SK-N-SH treated with all-trans-retinoic acid at 6 μM for 48 hours (cell line): Measurements from ENCODE around the gene GPR37L1.

ENCODE experiments used
- ESRRG ChIP-seq: fragments of 250-450 bp; sonication (Bioruptor Pico); IDR thresholded peaks from 2 replicates; pipeline ENCODE4 v1.6.1; 2021; ENCODE audit warnings: mild to moderate bottlenecking
- GLIS3 ChIP-seq: fragments of 250-450 bp; sonication (Bioruptor Pico); IDR thresholded peaks from 2 replicates; pipeline ENCODE4 v1.5.0; 2020; ENCODE audit warnings: mild to moderate bottlenecking, moderate library complexity
- RARB ChIP-seq: fragments of 250-450 bp; sonication (Bioruptor Pico); IDR thresholded peaks from 2 replicates; pipeline ENCODE4 v1.8.0; 2021; ENCODE audit warnings: mild to moderate bottlenecking, moderate library complexity
- SNAI2 ChIP-seq: fragments of 250-450 bp; sonication (Bioruptor Pico); IDR thresholded peaks from 2 replicates; pipeline ENCODE4 v1.5.0; 2020; ENCODE audit warnings: mild to moderate bottlenecking, moderate library complexity
- TOX ChIP-seq: fragments of 250-450 bp; sonication (Bioruptor Pico); IDR thresholded peaks from 2 replicates; pipeline ENCODE4 v1.8.0; 2021; ENCODE audit warnings: mild to moderate bottlenecking, moderate library complexity, borderline replicate concordance
- ZFP3 ChIP-seq: fragments of 250-450 bp; sonication (Bioruptor Pico); IDR thresholded peaks from 2 replicates; pipeline ENCODE4 v1.5.0; 2020; ENCODE audit warnings: mild to moderate bottlenecking, moderate library complexity
- ZNF70 ChIP-seq: fragments of 450-650 bp; formaldehyde crosslinking; IDR thresholded peaks from 2 replicates; pipeline ENCODE4 v1.5.0; 2020; ENCODE audit warnings: mild to moderate bottlenecking, moderate library complexity
- TF ChIP-seq, protein P1 (sequence below): fragments of 250-450 bp; sonication (Bioruptor Pico); IDR thresholded peaks from 2 replicates; pipeline ENCODE4 v1.5.1; 2021; ENCODE audit warnings: mild to moderate bottlenecking, moderate library complexity
- TF ChIP-seq, protein P2 (sequence below): fragments of 250-450 bp; sonication (Bioruptor Pico); IDR thresholded peaks from 2 replicates; pipeline ENCODE4 v1.5.1; 2020; ENCODE audit warnings: low read depth, mild to moderate bottlenecking, moderate library complexity
- TF ChIP-seq, protein P3 (sequence below): fragments of 250-450 bp; sonication (Bioruptor Pico); IDR thresholded peaks from 2 replicates; pipeline ENCODE4 v1.8.0; 2020; ENCODE audit warnings: mild to moderate bottlenecking, moderate library complexity, borderline replicate concordance

DNA sequence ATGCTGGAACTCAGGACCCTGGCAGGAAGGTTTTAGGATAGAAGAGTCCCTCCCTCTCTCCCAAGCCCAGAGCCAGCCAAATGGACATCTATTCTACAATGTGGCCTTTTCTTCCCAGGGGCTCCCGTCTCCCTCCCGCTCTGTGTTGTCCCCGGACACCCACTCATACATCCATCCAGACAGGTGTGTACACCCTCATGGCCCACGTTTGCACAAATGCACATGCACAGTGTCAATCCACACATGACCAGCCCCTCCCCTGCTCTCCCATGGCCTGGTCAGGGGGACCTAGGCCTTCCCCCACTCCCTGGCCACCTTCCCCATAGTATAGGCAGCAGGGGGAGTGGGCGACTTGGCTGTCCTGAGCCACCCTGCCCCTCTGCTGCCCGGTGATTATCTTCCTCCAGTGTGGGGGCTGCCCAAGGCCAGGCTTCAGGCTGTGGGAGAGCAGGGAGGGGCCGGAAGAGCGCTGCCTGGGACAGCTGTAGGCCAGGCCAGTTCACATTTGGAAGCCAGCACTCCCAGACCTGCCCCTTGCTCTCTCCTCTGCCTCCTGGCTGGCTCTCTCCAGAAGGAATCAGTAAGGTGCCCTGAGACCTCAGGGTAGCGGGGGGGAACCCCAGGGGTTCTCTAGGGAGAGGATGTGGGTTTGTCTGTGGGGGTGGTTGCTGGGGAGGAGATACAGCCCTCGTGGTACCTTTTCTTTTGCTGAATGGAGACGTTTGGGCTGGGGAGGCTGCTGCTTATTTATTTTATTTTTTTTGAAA lies 41.7 kb downstream of the GPR37L1 start:
- TF ChIP-seq RARB (CRISPR knock-in tag) (no peak), ZNF70 (CRISPR knock-in tag) (no peak), GLIS3 (CRISPR knock-in tag) (no peak), TOX (no peak), ESRRG (CRISPR knock-in tag) (no peak), ZFP3 (CRISPR knock-in tag) (no peak), SNAI2 (CRISPR knock-in tag) (no peak)
- TF ChIP-seq, protein P1, sequence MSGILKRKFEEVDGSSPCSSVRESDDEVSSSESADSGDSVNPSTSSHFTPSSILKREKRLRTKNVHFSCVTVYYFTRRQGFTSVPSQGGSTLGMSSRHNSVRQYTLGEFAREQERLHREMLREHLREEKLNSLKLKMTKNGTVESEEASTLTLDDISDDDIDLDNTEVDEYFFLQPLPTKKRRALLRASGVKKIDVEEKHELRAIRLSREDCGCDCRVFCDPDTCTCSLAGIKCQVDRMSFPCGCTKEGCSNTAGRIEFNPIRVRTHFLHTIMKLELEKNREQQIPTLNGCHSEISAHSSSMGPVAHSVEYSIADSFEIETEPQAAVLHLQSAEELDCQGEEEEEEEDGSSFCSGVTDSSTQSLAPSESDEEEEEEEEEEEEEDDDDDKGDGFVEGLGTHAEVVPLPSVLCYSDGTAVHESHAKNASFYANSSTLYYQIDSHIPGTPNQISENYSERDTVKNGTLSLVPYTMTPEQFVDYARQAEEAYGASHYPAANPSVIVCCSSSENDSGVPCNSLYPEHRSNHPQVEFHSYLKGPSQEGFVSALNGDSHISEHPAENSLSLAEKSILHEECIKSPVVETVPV (CRISPR knock-in tag), result no peak
- TF ChIP-seq, protein P2, sequence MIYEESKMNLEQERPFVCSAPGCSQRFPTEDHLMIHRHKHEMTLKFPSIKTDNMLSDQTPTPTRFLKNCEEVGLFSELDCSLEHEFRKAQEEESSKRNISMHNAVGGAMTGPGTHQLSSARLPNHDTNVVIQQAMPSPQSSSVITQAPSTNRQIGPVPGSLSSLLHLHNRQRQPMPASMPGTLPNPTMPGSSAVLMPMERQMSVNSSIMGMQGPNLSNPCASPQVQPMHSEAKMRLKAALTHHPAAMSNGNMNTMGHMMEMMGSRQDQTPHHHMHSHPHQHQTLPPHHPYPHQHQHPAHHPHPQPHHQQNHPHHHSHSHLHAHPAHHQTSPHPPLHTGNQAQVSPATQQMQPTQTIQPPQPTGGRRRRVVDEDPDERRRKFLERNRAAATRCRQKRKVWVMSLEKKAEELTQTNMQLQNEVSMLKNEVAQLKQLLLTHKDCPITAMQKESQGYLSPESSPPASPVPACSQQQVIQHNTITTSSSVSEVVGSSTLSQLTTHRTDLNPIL (CRISPR knock-in tag), result no peak
- TF ChIP-seq, protein P3, sequence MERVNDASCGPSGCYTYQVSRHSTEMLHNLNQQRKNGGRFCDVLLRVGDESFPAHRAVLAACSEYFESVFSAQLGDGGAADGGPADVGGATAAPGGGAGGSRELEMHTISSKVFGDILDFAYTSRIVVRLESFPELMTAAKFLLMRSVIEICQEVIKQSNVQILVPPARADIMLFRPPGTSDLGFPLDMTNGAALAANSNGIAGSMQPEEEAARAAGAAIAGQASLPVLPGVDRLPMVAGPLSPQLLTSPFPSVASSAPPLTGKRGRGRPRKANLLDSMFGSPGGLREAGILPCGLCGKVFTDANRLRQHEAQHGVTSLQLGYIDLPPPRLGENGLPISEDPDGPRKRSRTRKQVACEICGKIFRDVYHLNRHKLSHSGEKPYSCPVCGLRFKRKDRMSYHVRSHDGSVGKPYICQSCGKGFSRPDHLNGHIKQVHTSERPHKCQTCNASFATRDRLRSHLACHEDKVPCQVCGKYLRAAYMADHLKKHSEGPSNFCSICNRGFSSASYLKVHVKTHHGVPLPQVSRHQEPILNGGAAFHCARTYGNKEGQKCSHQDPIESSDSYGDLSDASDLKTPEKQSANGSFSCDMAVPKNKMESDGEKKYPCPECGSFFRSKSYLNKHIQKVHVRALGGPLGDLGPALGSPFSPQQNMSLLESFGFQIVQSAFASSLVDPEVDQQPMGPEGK, result no peak
